Fibroblast of lung (primary cell): ENCODE measurements around the gene CACNA2D3. TPM values are rescaled to one million over a fixed set of nuclear protein-coding genes. Genes with fewer than 3 reads are reported as not detected.

ENCODE experiments used
- DNase-seq, 2 donors: peaks; one replicate each; pipeline versions ENCODE4 v3.0.0 to v3.0.0-alpha.2; 2010; ENCODE audit warnings: low read depth in 2 of 2
- H2AFZ ChIP-seq: 2 replicates; pipeline ENCODE4 v1.5.1; 2012; ENCODE audit warnings: low read length, control low read depth, inconsistent platforms
- H3K27ac ChIP-seq: 2 replicates; pipeline ENCODE4 v1.5.1; 2011; ENCODE audit warnings: low read length, control low read depth; ENCODE audit not compliant: insufficient read depth
- H3K27me3 ChIP-seq: 2 replicates; pipeline ENCODE4 v1.5.1; 2011; ENCODE audit warnings: mild to moderate bottlenecking, low read length; ENCODE audit not compliant: control insufficient read depth, insufficient read depth
- H3K36me3 ChIP-seq: 2 replicates; pipeline ENCODE4 v1.5.1; 2011; ENCODE audit warnings: low read length; ENCODE audit not compliant: control insufficient read depth, insufficient read depth
- H3K4me1 ChIP-seq: 2 replicates; pipeline ENCODE4 v1.5.1; 2011; ENCODE audit warnings: low read length; ENCODE audit not compliant: control insufficient read depth, insufficient read depth; ENCODE audit errors: extremely low read depth
- H3K4me2 ChIP-seq: 2 replicates; pipeline ENCODE4 v1.5.1; 2011; ENCODE audit warnings: low read length, control low read depth; ENCODE audit not compliant: insufficient read depth; ENCODE audit errors: extremely low read depth
- H3K4me3 ChIP-seq, 4 experiments: fragments of 200-600 bp in 1 of 4; sonication (generic) in 1 of 4; replicated peaks in 1 of 4; 2 replicates each; pipeline ENCODE4 v1.5.1; 2011 to 2016; ENCODE audit warnings: low read length in 4 of 4, low read depth in 3 of 4, mild to moderate bottlenecking in 3 of 4, control low read depth in 2 of 4, inconsistent platforms in 1 of 4, mixed read lengths in 1 of 4; ENCODE audit not compliant: insufficient read depth in 1 of 4; ENCODE audit errors: control extremely low read depth in 1 of 4
- H3K79me2 ChIP-seq: 2 replicates; pipeline ENCODE4 v1.5.1; 2012; ENCODE audit warnings: mild to moderate bottlenecking, low read length, inconsistent platforms; ENCODE audit not compliant: control insufficient read depth, insufficient read depth
- H3K9ac ChIP-seq: 2 replicates; pipeline ENCODE4 v1.5.1; 2011; ENCODE audit warnings: mild to moderate bottlenecking, low read length, control low read depth; ENCODE audit not compliant: insufficient read depth
- H3K9me3 ChIP-seq: 2 replicates; pipeline ENCODE4 v1.5.1; 2012; ENCODE audit warnings: low read depth, low read length; ENCODE audit not compliant: control insufficient read depth, insufficient read depth
- H4K20me1 ChIP-seq: 2 replicates; pipeline ENCODE4 v1.5.1; 2011; ENCODE audit warnings: low read length; ENCODE audit not compliant: control insufficient read depth, insufficient read depth; ENCODE audit errors: extremely low read depth
- CTCF ChIP-seq, 2 donors: IDR thresholded peaks in 1 of 2; conservative IDR thresholded peaks in 1 of 2; 1 replicate in 1 of 2; 2 replicates in 1 of 2; pipeline ENCODE4 v1.5.1; 2011 to 2012; ENCODE audit warnings: low read length in 2 of 2, control low read depth in 1 of 2, inconsistent platforms in 1 of 2, low read depth in 1 of 2, mild to moderate bottlenecking in 1 of 2
- EZH2 ChIP-seq: IDR thresholded peaks from 2 replicates; pipeline ENCODE4 v1.5.1; 2012; ENCODE audit warnings: low read length, control low read depth, mild to moderate bottlenecking; ENCODE audit errors: missing control alignments
- polyA plus RNA-seq, 2 donors: library from polyadenylated mRNA; depleted of rRNA in 1 of 2; stranded (reverse) in 1 of 2; unstranded in 1 of 2; fragments of >200 nt; gene quantifications; 2 replicates each; pipeline ENCODE4 v1.2.1, GENCODE V29; 2011 to 2012; ENCODE audit warnings: missing spikeins in 1 of 2
- total RNA-seq: library from RNA; depleted of rRNA; stranded (reverse); fragments of >200 nt; gene quantifications from 2 replicates; pipeline ENCODE4 v1.2.1, GENCODE V29; 2014

Gene CACNA2D3
- total and polyA plus RNA-seq, 2 donors (not counting 1 experiment from before 2014, with no cell fraction given), result 1.8 to 11.5 TPM

GRCh38 chr3:54696313-54696712, 574.0 kb downstream of the CACNA2D3 start:
- H2AFZ ChIP-seq, result no peak overlapping the region
- no peaks in the 10 kb centered on the region for H3K36me3 ChIP-seq
- H4K20me1 ChIP-seq, result no peaks in the 10 kb centered on the region
- no peaks in the 10 kb centered on the region for H3K27me3 ChIP-seq
- no peak for TF ChIP-seq CTCF (conservative IDR thresholded peaks at IDR 0.05 in 1 of 2, IDR thresholded peaks at IDR 0.05 in 1 of 2; ENCODE audit: low read depth in 1 of 2, low read length in 2 of 2)
- no peak for TF ChIP-seq EZH2
- peak in 1 of 2 donors; percentile 16 for DNase-seq
- no peak overlapping the region for H3K9ac ChIP-seq
- H3K27ac ChIP-seq, result no peak overlapping the region
- no peaks in the 10 kb centered on the region for H3K4me1 ChIP-seq
- H3K4me3 ChIP-seq, result no peak overlapping the region
- H3K4me2 ChIP-seq, result no peak overlapping the region
- no peaks in the 10 kb centered on the region for H3K79me2 ChIP-seq
- no peaks in the 10 kb centered on the region for H3K9me3 ChIP-seq

- Histone ChIP-seq H3K9me3 (no peaks in the 10 kb centered on the region), H3K27me3 (no peaks in the 10 kb centered on the region), H3K4me2 (no peak overlapping the region), H3K79me2 (no peaks in the 10 kb centered on the region), H3K36me3 (no peaks in the 10 kb centered on the region), H2AFZ (no peak overlapping the region), H4K20me1 (no peaks in the 10 kb centered on the region), H3K4me1 (no peaks in the 10 kb centered on the region), H3K4me3 (no peak overlapping the region), H3K27ac (no peak overlapping the region), H3K9ac (no peak overlapping the region)
- DNase-seq, result no peak
- no peak for TF ChIP-seq CTCF (conservative IDR thresholded peaks at IDR 0.05 in 1 of 2, IDR thresholded peaks at IDR 0.05 in 1 of 2; ENCODE audit: low read depth in 1 of 2, low read length in 2 of 2)
- no peak for TF ChIP-seq EZH2
Observed at GRCh38 chr3:54698054-54698453, 575.7 kb downstream of the CACNA2D3 start.

- Histone ChIP-seq H3K4me2 (no peak overlapping the region), H4K20me1 (no peaks in the 10 kb centered on the region), H3K4me1 (no peaks in the 10 kb centered on the region), H3K27ac (no peak overlapping the region), H3K9me3 (no peaks in the 10 kb centered on the region), H3K79me2 (no peaks in the 10 kb centered on the region), H3K36me3 (no peaks in the 10 kb centered on the region), H3K27me3 (no peaks in the 10 kb centered on the region), H3K4me3 (no peak overlapping the region), H3K9ac (no peak overlapping the region), H2AFZ (no peak overlapping the region)
- DNase-seq, result no peak
- TF ChIP-seq EZH2, result no peak
- TF ChIP-seq CTCF (conservative IDR thresholded peaks at IDR 0.05 in 1 of 2, IDR thresholded peaks at IDR 0.05 in 1 of 2; ENCODE audit: low read depth in 1 of 2, low read length in 2 of 2), result no peak
Observed at GRCh38 chr3:54703923-54704322, 581.6 kb downstream of the CACNA2D3 start.
